ENCODE measurements around the gene OVCA2.

DNA sequence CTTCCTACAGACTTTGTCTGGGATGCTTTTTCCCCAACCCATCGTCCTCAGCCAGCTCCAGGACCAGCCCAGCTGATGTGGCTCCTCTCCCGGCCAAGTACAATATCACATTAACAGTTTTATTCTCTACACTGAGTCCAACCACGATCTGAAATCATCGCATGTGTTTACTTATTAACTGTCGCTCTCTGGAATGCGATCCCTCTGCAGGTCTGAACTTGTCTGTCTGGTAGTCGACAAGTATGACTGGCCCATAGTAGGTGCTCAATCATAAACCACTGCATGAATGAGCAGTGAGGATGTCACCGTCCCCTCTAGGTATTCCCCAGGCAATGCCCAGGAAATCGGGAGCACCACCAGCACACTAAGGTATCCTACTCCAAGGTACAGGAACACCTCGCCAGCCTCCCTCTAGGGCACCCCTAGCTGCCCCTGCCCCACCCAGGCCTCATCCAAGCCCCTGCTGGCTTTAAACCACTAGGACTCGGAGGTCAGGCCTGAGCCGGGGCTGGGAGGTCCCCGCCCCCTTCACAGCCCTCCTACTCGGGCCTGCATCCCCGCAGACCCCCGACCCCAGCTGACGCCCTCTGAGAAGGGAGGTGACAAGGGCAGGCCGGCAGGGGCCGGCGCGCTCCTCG lies 44.4 kb upstream of the OVCA2 start:
- TF ChIP-seq ZBTB48 (tag by site-specific recombination; IDR thresholded peaks at IDR 0.05), result peak; percentile 37; the same call in 1 of the 2 replicates
- no peak for TF ChIP-seq ZNF169 (tag by site-specific recombination; IDR thresholded peaks at IDR 0.05)
- TF ChIP-seq, protein P1, sequence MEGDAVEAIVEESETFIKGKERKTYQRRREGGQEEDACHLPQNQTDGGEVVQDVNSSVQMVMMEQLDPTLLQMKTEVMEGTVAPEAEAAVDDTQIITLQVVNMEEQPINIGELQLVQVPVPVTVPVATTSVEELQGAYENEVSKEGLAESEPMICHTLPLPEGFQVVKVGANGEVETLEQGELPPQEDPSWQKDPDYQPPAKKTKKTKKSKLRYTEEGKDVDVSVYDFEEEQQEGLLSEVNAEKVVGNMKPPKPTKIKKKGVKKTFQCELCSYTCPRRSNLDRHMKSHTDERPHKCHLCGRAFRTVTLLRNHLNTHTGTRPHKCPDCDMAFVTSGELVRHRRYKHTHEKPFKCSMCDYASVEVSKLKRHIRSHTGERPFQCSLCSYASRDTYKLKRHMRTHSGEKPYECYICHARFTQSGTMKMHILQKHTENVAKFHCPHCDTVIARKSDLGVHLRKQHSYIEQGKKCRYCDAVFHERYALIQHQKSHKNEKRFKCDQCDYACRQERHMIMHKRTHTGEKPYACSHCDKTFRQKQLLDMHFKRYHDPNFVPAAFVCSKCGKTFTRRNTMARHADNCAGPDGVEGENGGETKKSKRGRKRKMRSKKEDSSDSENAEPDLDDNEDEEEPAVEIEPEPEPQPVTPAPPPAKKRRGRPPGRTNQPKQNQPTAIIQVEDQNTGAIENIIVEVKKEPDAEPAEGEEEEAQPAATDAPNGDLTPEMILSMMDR (tag by site-specific recombination; IDR thresholded peaks at IDR 0.05), result no peak
- no peak for TF ChIP-seq ZNF423 (tag by site-specific recombination; IDR thresholded peaks at IDR 0.05)
- TF ChIP-seq SALL2 (tag by site-specific recombination; IDR thresholded peaks at IDR 0.05; ENCODE audit: borderline replicate concordance), result no peak
- TF ChIP-seq, protein P2, sequence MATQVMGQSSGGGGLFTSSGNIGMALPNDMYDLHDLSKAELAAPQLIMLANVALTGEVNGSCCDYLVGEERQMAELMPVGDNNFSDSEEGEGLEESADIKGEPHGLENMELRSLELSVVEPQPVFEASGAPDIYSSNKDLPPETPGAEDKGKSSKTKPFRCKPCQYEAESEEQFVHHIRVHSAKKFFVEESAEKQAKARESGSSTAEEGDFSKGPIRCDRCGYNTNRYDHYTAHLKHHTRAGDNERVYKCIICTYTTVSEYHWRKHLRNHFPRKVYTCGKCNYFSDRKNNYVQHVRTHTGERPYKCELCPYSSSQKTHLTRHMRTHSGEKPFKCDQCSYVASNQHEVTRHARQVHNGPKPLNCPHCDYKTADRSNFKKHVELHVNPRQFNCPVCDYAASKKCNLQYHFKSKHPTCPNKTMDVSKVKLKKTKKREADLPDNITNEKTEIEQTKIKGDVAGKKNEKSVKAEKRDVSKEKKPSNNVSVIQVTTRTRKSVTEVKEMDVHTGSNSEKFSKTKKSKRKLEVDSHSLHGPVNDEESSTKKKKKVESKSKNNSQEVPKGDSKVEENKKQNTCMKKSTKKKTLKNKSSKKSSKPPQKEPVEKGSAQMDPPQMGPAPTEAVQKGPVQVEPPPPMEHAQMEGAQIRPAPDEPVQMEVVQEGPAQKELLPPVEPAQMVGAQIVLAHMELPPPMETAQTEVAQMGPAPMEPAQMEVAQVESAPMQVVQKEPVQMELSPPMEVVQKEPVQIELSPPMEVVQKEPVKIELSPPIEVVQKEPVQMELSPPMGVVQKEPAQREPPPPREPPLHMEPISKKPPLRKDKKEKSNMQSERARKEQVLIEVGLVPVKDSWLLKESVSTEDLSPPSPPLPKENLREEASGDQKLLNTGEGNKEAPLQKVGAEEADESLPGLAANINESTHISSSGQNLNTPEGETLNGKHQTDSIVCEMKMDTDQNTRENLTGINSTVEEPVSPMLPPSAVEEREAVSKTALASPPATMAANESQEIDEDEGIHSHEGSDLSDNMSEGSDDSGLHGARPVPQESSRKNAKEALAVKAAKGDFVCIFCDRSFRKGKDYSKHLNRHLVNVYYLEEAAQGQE (tag by site-specific recombination; IDR thresholded peaks at IDR 0.05), result no peak
- TF ChIP-seq GLI2 (tag by site-specific recombination; IDR thresholded peaks at IDR 0.05; ENCODE audit: borderline replicate concordance, low read depth), result no peak
- no peak for TF ChIP-seq ZNF658 (tag by site-specific recombination; IDR thresholded peaks at IDR 0.05)
- TF ChIP-seq ZNF274 (IDR thresholded peaks at IDR 0.05; ENCODE audit: low read length), result no peak
- TF ChIP-seq ZNF274 (tag by site-specific recombination; IDR thresholded peaks at IDR 0.05; ENCODE audit: borderline replicate concordance), result no peak
- no peak for TF ChIP-seq ZNF558 (tag by site-specific recombination; IDR thresholded peaks at IDR 0.05)
- TF ChIP-seq, protein P3, sequence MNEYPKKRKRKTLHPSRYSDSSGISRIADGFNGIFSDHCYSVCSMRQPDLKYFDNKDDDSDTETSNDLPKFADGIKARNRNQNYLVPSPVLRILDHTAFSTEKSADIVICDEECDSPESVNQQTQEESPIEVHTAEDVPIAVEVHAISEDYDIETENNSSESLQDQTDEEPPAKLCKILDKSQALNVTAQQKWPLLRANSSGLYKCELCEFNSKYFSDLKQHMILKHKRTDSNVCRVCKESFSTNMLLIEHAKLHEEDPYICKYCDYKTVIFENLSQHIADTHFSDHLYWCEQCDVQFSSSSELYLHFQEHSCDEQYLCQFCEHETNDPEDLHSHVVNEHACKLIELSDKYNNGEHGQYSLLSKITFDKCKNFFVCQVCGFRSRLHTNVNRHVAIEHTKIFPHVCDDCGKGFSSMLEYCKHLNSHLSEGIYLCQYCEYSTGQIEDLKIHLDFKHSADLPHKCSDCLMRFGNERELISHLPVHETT (tag by site-specific recombination; IDR thresholded peaks at IDR 0.05), result peak; percentile 42; the same call in 1 of the 2 replicates
- TF ChIP-seq ZNF660 (tag by site-specific recombination; IDR thresholded peaks at IDR 0.05), result no peak
- no peak for TF ChIP-seq ZNF121 (tag by site-specific recombination; IDR thresholded peaks at IDR 0.05)
